Measurements from ENCODE around the gene ILF3.

GRCh38 chr19:10624585-10624984, 29.6 kb upstream of the ILF3 start:
- TF ChIP-seq CTCF (conservative IDR thresholded peaks at IDR 0.05) = no peak
- no peak for TF ChIP-seq EZH2 (IDR thresholded peaks at IDR 0.05; ENCODE audit: low read depth)

All from PC-9 (cell line).